NCI-H460 (cell line): Measurements from ENCODE around the gene EFCAB6. TPM values are rescaled to one million over a fixed set of nuclear protein-coding genes. Genes with fewer than 3 reads are reported as not detected.

Experiments
- DNase-seq: peaks from one replicate; pipeline ENCODE4 v3.0.0-alpha.2; 2016; ENCODE audit warnings: low read depth; ENCODE audit errors: extremely low read depth
- polyA plus RNA-seq: library from polyadenylated mRNA; depleted of rRNA; stranded (reverse); fragments of >200 nt; gene quantifications from 2 replicates; pipeline ENCODE4 v1.2.3, GENCODE V29; 2014; cell fraction: nucleus; rRNA removed
- total RNA-seq: library from RNA; depleted of rRNA; stranded (reverse); fragments of >200 nt; shearing (Covaris generic); gene quantifications from 2 replicates; pipeline ENCODE4 v1.2.3, GENCODE V29; 2014; rRNA removed

The EFCAB6 gene, protein sequence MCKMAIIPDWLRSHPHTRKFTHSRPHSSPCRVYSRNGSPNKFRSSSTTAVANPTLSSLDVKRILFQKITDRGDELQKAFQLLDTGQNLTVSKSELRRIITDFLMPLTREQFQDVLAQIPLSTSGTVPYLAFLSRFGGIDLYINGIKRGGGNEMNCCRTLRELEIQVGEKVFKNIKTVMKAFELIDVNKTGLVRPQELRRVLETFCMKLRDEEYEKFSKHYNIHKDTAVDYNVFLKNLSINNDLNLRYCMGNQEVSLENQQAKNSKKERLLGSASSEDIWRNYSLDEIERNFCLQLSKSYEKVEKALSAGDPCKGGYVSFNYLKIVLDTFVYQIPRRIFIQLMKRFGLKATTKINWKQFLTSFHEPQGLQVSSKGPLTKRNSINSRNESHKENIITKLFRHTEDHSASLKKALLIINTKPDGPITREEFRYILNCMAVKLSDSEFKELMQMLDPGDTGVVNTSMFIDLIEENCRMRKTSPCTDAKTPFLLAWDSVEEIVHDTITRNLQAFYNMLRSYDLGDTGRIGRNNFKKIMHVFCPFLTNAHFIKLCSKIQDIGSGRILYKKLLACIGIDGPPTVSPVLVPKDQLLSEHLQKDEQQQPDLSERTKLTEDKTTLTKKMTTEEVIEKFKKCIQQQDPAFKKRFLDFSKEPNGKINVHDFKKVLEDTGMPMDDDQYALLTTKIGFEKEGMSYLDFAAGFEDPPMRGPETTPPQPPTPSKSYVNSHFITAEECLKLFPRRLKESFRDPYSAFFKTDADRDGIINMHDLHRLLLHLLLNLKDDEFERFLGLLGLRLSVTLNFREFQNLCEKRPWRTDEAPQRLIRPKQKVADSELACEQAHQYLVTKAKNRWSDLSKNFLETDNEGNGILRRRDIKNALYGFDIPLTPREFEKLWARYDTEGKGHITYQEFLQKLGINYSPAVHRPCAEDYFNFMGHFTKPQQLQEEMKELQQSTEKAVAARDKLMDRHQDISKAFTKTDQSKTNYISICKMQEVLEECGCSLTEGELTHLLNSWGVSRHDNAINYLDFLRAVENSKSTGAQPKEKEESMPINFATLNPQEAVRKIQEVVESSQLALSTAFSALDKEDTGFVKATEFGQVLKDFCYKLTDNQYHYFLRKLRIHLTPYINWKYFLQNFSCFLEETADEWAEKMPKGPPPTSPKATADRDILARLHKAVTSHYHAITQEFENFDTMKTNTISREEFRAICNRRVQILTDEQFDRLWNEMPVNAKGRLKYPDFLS (N-terminal part only)
- 0.40 and 0.61 TPM in 2 replicates for total RNA-seq
- polyA plus RNA-seq, result 0.18 TPM in 1 of 2 replicates, not detected in the other

GRCh38 chr22:43812149-43812842 lies at the start of gene EFCAB6:
Gene EFCAB6 (minus strand): TSS chr22:43812305. CDS start chr22:43782318, 29,987 bp downstream.
- peak; percentile 84 for DNase-seq

GRCh38 chr22:43861529-43861928 lies 49.4 kb upstream of the EFCAB6 start:
- no peak for DNase-seq

DNA sequence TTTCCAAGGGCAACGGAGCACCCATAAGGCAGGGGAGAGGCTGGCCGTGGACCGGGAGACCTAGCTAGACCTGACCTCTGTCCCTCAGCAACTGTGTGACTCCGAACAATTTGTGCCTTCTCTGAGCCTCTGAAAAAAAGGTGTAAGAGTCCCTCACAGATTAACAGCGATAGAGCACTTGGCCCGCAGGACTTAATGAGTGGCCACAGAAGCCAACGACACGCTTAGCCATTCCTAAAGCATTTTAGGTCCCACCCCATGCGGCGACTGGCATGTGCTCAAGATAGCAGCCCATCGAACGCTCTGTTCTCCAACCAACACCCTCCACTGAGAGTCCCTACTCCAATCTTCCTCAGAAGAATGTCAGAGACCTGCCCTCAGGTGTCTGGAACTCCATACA lies 48.7 kb upstream of the EFCAB6 start:
- DNase-seq, result no peak

DNA sequence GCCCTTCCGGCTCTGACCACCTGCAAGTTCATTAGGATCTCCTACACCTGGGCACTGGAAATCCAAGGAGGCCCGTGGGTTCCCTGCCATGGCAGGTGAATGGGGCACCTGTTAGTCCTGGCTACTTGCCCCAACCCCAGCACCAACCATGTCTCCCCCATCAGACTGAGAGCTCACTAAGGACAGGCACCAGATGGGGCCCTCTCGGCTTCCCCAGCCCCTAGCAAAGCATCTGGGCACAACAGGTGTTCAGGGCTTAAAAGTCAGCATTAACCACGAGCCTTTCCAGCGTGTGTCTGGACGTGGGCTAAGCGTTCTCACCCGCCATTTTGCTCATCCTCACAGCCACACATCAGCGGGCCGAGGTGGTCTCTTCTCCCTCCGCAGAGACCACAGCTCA lies 48.0 kb upstream of the EFCAB6 start:
- no peak for DNase-seq

- no peak for DNase-seq
Observed at GRCh38 chr22:43859621-43860020, 47.5 kb upstream of the EFCAB6 start.

- DNase-seq, result no peak
Observed at GRCh38 chr22:43859176-43859575, 47.1 kb upstream of the EFCAB6 start.

- no peak for DNase-seq
Observed at GRCh38 chr22:43858156-43858895, 46.2 kb upstream of the EFCAB6 start.

DNA sequence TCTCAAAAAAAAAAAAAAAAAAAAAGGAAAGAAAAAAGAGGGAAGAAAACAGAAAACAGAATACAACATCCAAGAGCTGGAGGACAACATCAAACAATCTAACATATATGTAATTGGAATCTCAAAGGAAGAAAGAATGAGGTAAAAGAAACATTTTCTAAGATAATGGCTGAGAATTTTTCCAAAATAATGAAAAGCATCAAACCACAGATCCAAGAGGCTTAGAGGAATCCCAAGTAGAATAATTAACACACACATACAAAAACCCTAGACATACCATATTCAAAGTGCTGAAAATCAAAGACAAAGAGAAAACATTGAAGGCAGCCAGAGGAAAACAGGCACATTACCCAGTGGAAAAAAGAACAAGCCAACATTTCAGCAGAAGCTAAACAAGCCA lies 45.3 kb upstream of the EFCAB6 start:
- no peak for DNase-seq

DNA sequence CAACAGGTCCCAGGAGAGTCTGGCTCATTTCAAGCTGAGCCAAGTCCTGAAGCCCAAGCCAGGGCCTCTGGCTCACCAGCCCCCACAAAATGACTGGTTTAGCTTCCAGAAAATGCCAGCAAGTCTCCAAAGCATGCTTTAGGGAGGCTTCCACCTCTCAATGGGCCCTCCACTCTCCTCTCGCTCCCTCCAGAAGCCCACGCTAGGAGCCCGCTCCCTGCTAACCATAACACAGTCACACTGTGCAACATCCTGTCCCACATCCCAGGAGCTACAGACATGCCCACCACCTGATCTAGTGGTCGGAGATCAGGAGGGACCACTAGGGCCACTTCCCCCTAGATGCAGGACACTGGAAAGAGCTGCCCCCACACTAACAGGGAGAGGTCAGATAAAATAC lies 43.3 kb upstream of the EFCAB6 start:
- DNase-seq, result no peak

GRCh38 chr22:43854786-43855271 lies 42.7 kb upstream of the EFCAB6 start:
- no peak for DNase-seq

DNA sequence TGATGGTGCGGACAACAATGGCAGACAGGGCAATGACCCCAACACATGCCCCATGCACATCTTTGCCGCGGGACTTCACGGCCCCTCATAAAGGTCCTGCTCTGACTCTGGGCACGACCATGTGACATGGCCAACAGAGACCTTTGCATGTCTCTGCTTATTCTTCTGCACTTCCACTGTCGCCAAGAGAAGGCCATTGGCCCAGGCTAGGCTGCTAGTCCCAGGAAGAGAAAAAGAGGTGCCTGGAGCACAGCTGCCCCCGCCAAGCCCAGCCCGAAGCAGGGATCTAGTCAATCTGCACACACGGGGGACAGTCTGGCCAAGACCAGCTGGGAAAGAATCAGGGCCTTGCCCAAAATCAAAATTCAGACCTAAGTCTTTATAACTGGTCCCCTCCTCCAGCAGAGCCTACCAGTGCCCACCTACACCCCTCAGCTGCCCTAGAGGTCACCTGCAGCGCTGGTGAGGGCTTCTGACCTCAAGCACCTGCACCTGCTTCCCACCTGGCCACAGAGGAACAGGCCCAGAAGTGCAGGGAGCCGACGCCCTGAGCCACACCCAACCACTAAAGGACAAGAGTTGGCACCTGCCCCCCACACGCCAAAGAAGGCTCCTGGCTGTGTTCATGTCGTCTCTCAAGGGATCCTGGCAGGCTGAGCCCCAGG lies 42.1 kb upstream of the EFCAB6 start:
- no peak for DNase-seq

GRCh38 chr22:43853328-43853931 lies 41.3 kb upstream of the EFCAB6 start:
- no peak for DNase-seq

GRCh38 chr22:43852573-43853327 lies 40.6 kb upstream of the EFCAB6 start:
- no peak for DNase-seq

DNA sequence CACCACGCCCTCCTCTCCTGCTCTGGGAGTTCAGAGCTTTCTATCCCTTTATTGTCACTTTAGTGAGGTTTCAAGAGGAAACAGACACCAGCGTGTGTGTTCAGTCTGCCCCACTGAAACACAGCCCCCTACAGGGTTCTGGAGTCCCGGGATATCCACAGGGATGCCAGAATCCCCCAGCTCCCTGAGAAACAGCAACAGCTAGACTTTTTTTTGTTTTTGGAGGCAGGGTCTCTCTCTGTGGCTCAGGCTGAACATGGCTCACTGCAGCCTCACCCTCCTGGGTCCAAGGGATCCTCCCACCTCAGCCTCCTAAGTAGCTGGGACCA lies 39.8 kb upstream of the EFCAB6 start:
- no peak for DNase-seq

GRCh38 chr22:43851058-43851978 lies 39.2 kb upstream of the EFCAB6 start:
- no peak for DNase-seq

DNA sequence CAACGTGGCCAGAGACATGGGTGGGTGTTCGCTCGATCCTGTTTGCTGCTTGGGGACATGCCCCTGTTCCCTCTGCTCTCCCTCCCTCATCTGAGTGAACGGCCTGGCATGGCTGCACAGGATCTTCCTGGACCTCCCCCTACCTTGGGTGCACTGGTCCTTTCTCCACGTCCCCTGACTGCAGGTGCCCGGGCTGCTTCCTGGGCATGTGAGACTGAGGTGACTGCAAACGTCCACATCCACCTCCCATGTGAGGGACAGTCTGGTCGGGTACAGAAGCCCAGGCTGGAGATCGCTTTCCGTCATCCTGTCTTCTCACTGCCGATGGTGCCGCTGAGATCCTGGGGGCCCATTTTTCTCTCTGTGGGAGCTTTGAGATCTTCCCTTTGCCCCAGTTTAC lies 38.4 kb upstream of the EFCAB6 start:
- DNase-seq, result no peak

- no peak for DNase-seq
Observed at GRCh38 chr22:43849731-43850130, 37.6 kb upstream of the EFCAB6 start.
